UCSD-AML1 (cell line): ENCODE measurements around the gene DNTTIP2.
"Not testable (repeated sequence)": the region's sequence is repeated elsewhere in the genome, so short reads cannot be mapped to it uniquely, and the experiment has no call there.

Source experiments
- DNase-seq: peaks from one replicate; lab custom pipeline; 2025; ENCODE audit not compliant: unreplicated experiment; lab: John Stamatoyannopoulos, UW

Gene DNTTIP2

DNA sequence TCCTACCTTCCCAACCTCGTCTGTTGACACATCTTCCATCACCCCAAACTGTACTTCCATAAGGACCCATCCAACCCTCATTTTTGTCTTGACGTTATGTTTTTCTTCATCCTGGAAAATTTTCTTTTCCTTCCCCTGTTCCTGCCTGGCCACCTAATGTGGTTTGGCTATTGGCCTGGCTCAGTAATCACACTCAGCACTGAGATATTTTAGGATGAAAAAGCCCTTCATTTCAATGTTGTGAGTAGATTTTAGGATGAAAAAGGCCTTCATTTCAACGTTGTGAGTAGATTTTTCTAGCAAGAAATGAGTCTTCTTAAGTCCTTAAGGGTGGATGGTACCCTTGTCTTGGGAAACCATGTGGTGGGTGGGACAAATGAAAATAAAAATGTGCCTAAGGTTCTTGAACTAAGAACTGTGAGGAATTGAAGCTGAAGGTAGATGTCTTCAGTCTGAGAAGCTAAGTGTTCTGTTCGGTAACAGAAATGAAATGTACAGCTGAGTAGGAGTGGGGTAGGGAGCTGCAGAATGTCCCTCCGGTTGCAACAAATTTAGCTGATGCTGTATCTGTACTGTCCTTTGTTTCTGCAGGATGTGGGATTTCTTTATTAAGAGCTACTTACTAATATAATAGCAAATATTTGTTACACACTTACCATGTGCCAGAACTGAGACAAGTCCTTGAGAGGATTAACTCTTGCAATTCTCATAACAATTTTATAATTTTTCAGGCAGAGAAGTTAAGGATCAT is 36.1 kb downstream of the DNTTIP2 start:
- no peak for DNase-seq

DNA sequence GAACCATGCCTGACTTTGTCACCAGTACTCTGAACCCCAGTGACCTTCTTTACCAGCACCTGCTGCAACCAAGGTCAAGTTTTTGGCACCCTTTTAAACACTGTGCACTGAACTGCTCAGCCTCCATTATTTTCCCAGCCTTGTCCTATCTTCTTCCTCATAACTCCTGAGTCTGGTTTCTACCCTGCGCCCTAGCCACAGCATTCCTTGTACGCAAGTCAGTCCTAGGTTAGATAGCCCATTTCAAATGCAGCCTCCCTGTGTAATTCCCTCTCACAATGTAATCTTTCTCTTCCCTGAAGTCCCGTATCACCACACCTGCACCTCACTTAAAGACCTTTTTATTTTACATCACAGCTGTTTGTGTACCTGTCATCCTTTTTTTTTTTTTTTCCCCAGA is 37.2 kb downstream of the DNTTIP2 start:
- DNase-seq = no peak

DNA sequence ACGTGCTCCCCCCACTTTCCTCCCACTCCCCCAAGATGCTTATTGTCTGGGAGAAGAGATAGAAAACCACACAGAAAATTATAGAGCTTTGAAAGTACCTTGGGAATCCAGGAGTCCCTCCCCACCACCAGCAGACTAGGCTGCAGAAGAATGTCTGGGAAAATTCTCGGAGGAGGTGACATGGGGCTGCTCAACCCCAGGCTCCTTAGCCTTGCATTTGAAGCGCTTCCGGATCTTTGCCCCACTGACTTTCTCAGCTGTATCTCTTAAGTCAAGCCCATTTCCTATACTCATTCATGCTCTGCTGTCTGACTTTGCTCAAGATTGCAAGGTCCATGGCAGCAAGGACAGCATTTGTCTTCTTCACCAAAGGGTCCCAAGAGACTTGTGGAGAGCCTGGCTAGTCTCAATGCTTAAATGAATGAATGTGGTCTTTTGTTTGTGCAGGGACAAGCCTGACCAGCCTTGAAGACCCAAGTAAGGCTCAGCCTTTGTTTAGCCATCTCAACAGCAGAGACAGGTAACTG is 38.0 kb downstream of the DNTTIP2 start:
- DNase-seq = no peak

- DNase-seq = no peak
These were observed 39.3 kb downstream of the DNTTIP2 start for GRCh38 chr1:93839753-93840152.

DNA sequence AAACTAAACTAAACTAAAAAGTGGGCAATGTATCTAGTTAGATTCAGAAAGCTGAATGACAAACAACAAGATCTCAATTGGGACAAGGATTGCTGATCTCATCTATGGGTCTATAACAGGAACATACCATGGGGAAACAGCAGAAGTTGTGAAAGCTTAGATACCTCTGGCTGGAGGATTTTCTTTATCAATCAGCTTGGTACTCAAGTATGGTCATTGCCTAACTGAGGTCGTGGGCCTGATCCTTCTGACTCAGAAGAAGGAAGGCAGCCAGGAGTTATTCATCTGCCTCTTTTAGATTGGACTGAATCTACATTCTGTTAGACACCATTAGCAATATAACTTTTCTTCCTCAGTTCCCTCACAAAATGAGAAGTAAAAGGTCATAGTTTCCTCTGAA is 39.7 kb downstream of the DNTTIP2 start:
- DNase-seq = no peak

DNA sequence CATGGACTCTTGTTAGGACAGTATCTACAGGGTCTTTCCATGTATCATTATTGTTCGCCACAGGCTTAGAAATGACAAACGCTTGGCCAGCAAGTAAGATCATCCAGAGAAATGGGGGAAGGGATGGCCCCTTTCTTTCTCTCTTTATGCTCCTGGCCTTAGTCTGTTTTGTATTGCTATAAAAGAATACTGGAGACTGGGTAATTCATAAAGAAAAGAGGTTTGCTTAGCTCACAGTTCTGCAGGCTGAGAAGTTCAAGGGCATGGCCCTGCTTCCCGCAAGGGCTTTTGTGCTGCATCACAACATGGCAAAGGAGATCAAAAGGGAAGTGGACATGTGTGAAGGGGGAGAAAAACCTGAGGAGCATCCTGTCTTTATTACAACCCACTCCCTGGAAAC is 41.0 kb downstream of the DNTTIP2 start:
- DNase-seq = no peak

- not testable (repeated sequence) for DNase-seq
These were observed 45.7 kb downstream of the DNTTIP2 start for GRCh38 chr1:93833293-93833692.

GRCh38 chr1:93829061-93829460 is 49.9 kb downstream of the DNTTIP2 start:
- no peak for DNase-seq

GRCh38 chr1:93828367-93828755 is 50.6 kb downstream of the DNTTIP2 start:
- DNase-seq = no peak

DNA sequence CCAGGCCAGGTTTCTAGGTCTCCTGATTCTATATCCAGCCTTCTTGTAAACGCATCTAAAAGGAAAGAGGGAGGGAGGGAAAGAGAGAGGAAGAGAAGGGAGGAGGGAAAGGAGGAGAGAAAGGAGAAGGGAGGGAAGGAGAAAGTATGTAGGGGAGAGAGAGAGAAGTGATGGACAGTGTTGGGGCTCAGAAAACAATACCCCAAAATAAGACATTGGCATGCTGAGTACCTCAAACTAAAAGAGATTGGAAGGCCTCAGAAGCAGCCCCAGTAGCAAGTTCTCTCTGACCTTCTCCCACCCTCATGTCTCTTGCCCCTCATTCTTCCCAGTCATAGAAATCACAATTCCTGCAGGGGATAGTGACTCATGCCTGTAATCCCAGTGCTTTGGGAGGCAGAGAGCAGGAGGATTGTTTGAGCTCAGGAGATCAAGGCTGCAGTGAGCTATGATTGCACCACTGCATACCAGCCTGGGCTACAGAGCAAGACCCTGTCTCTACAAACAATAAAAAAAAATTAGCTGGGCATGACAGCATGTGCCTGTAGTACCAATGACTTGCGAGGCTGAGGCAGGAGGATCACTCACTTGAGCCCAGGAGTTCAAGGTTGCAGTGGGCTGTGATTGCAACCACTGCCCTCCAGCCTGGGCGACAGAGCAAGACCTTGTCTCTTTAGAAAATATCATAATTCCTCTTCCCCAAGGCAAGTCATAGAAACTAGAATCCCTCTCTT is 51.2 kb downstream of the DNTTIP2 start:
- DNase-seq = no peak

- DNase-seq = no peak
These were observed 51.9 kb downstream of the DNTTIP2 start for GRCh38 chr1:93827128-93827527.

DNA sequence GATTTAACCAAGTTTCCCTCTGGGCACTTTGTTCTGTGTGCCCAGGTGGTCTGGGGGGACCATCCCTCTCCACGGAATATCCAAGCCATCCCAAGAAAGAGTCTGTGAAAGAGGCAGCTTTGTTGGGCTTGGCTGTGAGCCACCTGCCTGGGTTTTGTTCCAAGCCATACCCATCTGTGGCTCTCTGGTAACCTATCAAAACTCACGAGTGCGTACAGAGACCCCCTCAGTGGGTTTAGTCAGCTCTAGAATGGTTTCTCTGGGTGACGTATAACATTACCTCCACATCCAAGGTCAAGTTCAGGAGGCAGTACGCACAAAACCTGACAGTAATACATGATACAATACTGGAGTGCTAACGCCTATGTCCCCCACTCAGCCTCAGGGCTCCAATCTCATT is 54.2 kb downstream of the DNTTIP2 start:
- DNase-seq = no peak

- DNase-seq = no peak
These were observed 56.1 kb downstream of the DNTTIP2 start for GRCh38 chr1:93822730-93823425.

- no peak for DNase-seq
These were observed 57.4 kb downstream of the DNTTIP2 start for GRCh38 chr1:93821423-93822144.

DNA sequence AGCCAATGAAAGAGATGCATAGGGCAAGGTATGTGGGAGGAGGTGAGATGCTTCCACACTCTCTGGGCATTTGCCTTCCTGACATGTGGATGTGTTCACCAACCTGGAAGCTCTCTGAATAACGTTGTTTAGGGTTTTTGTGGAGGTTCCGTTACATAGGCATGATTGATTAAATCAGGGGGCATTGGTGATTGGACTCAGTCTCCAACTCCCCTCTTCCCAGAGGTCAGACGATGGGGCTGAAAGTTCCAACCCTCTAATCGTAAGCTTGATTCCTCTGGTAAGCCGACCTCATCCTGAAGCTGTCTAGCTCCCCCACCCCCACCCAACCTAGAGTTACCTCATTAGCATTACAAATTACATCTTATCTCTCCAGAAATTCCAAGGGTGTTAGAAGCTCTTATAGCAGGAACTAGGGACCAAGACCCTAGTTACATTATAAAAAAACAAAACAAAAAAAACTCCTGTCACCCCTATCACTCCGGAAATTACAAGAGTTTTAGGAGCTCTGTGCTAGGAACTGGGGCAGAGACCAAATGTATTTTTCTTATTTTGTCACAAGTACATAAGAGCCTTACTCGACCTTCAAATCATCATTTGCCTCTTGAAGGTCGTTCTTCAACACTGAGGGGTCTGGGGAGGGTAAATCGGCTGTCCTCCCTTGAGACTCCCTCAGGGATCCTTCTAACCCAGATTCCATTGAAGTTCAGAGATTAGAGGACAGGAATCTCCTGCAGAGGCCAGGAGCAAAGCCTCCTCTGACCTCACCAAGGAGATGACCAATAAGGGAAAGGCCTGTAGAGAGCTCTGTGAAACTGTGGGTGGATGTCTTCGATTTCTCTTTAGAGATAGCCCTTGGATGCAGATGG is 58.2 kb downstream of the DNTTIP2 start:
- no peak for DNase-seq

GRCh38 chr1:93818570-93818959 is 60.4 kb downstream of the DNTTIP2 start:
- no peak for DNase-seq

- DNase-seq = peak; percentile 18
These were observed 61.0 kb downstream of the DNTTIP2 start for GRCh38 chr1:93817819-93818569.

DNA sequence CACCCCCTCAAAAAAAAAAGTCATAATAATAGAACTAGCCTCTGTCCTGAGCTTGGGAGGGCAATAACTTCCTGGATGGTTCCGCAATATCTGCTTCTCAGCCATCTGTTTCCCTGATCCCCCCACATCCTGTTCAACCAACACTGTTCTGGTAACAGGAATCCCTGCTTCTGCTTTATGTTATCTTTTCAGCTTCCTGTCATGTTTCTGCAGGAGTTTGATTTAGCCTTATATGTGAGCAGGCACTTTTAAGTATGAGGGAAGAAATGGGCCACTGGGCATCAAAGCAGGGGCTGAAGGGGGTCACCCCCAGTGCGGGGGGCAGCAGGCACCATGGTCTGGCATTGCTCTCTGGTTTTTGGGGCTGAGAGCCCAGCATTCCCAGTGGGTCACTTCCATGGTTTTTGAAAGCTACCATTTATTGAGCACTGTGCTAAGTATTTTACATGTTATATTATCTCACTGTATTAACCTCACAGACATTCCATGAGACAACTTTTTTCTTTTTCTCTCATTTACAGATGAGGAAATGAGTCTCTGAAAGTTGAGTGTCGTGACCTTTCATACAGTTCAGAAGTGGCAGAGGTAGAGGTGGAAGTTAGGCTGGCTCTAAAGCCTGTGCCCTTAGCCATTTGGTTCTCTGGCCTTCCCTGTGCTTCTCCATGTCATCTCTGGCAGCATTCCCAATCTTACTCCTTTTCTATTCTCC is 61.9 kb downstream of the DNTTIP2 start:
- DNase-seq = peak; percentile 49
